ENCODE results near the gene C16orf82.

The C16orf82 gene

GRCh38 chr16:27102701-27103575 lies 36.2 kb downstream of the C16orf82 start:
- no peak for DNase-seq (ENCODE audit: low read depth)
- TF ChIP-seq, protein P1, sequence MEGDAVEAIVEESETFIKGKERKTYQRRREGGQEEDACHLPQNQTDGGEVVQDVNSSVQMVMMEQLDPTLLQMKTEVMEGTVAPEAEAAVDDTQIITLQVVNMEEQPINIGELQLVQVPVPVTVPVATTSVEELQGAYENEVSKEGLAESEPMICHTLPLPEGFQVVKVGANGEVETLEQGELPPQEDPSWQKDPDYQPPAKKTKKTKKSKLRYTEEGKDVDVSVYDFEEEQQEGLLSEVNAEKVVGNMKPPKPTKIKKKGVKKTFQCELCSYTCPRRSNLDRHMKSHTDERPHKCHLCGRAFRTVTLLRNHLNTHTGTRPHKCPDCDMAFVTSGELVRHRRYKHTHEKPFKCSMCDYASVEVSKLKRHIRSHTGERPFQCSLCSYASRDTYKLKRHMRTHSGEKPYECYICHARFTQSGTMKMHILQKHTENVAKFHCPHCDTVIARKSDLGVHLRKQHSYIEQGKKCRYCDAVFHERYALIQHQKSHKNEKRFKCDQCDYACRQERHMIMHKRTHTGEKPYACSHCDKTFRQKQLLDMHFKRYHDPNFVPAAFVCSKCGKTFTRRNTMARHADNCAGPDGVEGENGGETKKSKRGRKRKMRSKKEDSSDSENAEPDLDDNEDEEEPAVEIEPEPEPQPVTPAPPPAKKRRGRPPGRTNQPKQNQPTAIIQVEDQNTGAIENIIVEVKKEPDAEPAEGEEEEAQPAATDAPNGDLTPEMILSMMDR (conservative IDR thresholded peaks at IDR 0.05; ENCODE audit: control insufficient read depth, insufficient read depth, low read depth, low read length) = no peak
- no peak overlapping the region for H3K4me3 ChIP-seq (ENCODE audit: control insufficient read depth, low read depth, low read length)

- no peak overlapping the region for H3K4me3 ChIP-seq (ENCODE audit: control insufficient read depth, low read depth, low read length)
- DNase-seq (ENCODE audit: low read depth) = no peak
- TF ChIP-seq, protein P1 (conservative IDR thresholded peaks at IDR 0.05; ENCODE audit: control insufficient read depth, insufficient read depth, low read depth, low read length) = no peak
Observed at GRCh38 chr16:27103954-27104353, 37.2 kb downstream of the C16orf82 start.

GRCh38 chr16:27106305-27106704 lies 39.6 kb downstream of the C16orf82 start:
- H3K4me3 ChIP-seq (ENCODE audit: control insufficient read depth, low read depth, low read length) = no peak overlapping the region
- no peak for DNase-seq (ENCODE audit: low read depth)
- TF ChIP-seq, protein P1 (conservative IDR thresholded peaks at IDR 0.05; ENCODE audit: control insufficient read depth, insufficient read depth, low read depth, low read length) = no peak

DNA sequence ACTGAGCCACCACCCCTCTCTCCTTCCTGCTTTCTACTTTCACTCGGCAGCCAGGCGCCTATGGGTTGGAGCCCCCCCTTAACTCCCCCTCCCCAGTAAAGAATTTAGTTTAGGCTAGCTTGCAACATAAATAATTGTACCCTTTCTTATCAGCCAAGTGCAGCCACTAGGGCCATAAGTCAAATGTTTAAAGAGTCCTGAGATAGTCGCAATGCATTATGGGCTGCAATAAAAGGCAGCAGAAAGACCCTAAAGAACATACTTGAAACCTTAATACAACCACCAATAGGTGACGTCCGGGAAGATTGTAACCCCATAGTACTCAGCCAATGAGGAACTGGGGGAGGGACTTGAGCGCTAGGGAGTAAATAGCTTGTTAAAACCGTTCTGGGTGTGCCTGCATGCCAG lies 40.5 kb downstream of the C16orf82 start:
- TF ChIP-seq, protein P1 (conservative IDR thresholded peaks at IDR 0.05; ENCODE audit: control insufficient read depth, insufficient read depth, low read depth, low read length) = no peak
- H3K4me3 ChIP-seq (ENCODE audit: control insufficient read depth, low read depth, low read length) = no peak overlapping the region
- DNase-seq (ENCODE audit: low read depth) = no peak

DNA sequence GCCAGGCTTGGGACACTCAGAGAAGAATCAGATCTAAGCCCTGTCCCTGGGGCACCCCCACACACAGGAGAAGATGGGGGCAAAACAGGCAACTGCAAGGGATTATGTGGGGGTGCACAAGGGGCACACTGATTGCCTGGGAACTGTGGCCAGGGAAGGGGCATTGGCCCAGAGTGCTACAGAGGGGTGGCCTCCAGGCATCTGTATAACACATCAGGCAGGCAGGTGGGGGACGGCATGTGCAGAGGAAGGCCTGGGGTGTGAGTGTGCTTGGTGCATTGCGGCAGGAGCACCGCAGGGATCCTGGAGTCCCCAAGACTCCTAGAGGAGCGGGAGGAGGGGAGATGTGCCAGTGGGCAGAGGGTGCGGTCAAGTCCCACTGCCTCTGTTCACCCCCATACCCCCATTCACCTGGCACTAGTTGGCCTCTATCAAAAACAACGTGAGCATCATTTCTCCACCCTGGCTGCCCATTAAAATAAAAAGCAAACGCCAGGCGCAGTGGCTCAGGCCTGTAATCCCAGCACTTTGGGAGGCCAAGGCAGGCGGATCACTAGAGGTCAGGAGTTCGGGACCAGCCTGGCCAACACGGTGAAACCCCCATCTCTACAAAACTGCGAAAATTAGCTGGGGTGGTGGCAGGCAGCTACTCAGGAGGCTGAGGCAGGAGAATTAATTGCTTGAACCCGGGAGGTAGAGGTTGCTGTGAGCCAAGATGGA lies 41.5 kb downstream of the C16orf82 start:
- no peak overlapping the region for H3K4me3 ChIP-seq (ENCODE audit: control insufficient read depth, low read depth, low read length)
- DNase-seq (ENCODE audit: low read depth) = no peak
- TF ChIP-seq, protein P1 (conservative IDR thresholded peaks at IDR 0.05; ENCODE audit: control insufficient read depth, insufficient read depth, low read depth, low read length) = no peak

- no peak overlapping the region for H3K4me3 ChIP-seq (ENCODE audit: control insufficient read depth, low read depth, low read length)
- DNase-seq (ENCODE audit: low read depth) = no peak
- TF ChIP-seq, protein P1 (conservative IDR thresholded peaks at IDR 0.05; ENCODE audit: control insufficient read depth, insufficient read depth, low read depth, low read length) = no peak
Observed at GRCh38 chr16:27108826-27109665, 42.3 kb downstream of the C16orf82 start.

Measured in fibroblast of mammary gland (primary cell).